ENCODE measurements around the gene NHLH1. TPM values are rescaled to one million over a fixed set of nuclear protein-coding genes. Genes with fewer than 3 reads are reported as not detected.
"Not testable (repeated sequence)": the region's sequence is repeated elsewhere in the genome, so short reads cannot be mapped to it uniquely, and the experiment has no call there.

NHLH1 gene
- total and polyA plus RNA-seq, 2 donors (not counting 1 experiment from before 2014, with no cell fraction given): 0.27 to 0.39 TPM

DNA sequence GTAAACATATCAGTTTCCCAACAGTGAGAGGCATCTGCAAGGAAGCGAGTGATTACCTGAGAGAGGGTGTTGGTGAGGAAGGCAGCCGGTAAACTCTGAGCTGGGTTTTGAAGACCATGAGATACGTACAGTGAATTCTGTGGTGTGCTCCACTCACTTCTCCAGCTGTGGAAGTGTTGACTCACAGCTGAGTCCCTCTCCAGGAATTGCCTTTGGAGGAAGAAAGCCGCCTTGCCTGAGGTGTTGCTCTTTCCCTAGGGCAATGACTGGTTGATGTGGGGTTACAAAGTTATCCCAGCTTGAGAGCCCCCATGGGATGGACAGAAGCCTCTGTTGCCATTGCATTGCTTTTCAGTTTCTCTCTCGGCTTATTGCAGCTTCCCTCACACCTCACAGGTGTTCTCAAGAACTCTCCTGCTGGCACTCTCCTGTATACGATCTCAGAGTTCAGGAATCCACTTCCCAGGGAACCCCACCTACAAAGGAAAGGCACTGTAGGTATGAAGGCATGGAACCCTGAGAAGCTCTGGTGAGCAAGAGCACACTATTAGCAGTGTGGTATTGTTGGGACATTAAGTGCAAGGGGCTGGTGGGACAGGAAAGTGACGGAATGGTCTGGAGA lies 10.8 kb downstream of the NHLH1 start:
- Mint-ChIP-seq H3K27ac (no peak overlapping the region), H3K4me3 (no peak overlapping the region), H3K9me3 (ENCODE audit: insufficient read depth) (no peaks in the 10 kb centered on the region), H3K4me1 (peaks cover 24% of the 10 kb centered on the region), H3K27me3 (no peaks in the 10 kb centered on the region)
- H3K4me2 ChIP-seq (replicated peaks; ENCODE audit: low read depth, low read length, poor library complexity, severe bottlenecking): no peak overlapping the region
- no peaks in the 10 kb centered on the region for H4K20me1 ChIP-seq (ENCODE audit: control insufficient read depth, insufficient read depth, low read length, poor library complexity, severe bottlenecking)
- intact Hi-C loops (cut with micrococcal nuclease): loop anchor here (2.0 to 5.0 kb wide), 3 partner anchors 23 to 87 kb away; partner anchors contain the start of genes COPA and NCSTN
- ChIA-PET CTCF (interaction anchor here (0.6 to 7.8 kb wide), 28 partner anchors 9 to 331 kb away, joined by 3 to 79 read pairs (median 6); partner anchors contain the start of genes DCAF8 and NCSTN), POLR2A (interaction anchor here (0.5 to 0.6 kb wide), 2 partner anchors 66 to 689 kb away, joined by 5 to 8 read pairs; no protein-coding TSS in a partner anchor)
- H3K9ac ChIP-seq (ENCODE audit: low read length): no peak overlapping the region
- no peak overlapping the region for H3K27ac ChIP-seq (ENCODE audit: low read length in 2 of 2)
- no peaks in the 10 kb centered on the region for H3K79me2 ChIP-seq (ENCODE audit: control insufficient read depth, insufficient read depth, low read length)
- DNase-seq: no peak
- H3K36me3 ChIP-seq (replicated peaks in 1 of 2; ENCODE audit: control extremely low read depth in 1 of 2, control insufficient read depth in 1 of 2, extremely low read depth in 1 of 2, insufficient read depth in 2 of 2, low read length in 1 of 2): no peaks in the 10 kb centered on the region
- H3K27me3 ChIP-seq (replicated peaks in 1 of 4; ENCODE audit: control extremely low read depth in 1 of 4, control insufficient read depth in 3 of 4, insufficient read depth in 4 of 4, low read length in 3 of 4): no peaks in the 10 kb centered on the region
- H3K9me3 ChIP-seq (ENCODE audit: control extremely low read depth in 1 of 3, control insufficient read depth in 2 of 3, insufficient read depth in 1 of 3, low read length in 2 of 3): no peaks in the 10 kb centered on the region
- H3K4me1 ChIP-seq (ENCODE audit: control insufficient read depth in 2 of 2, insufficient read depth in 2 of 2, low read length in 2 of 2): peaks cover 19 to 23% of the 10 kb centered on the region in 2 donors
- 85% methylated on average over 5 of the region's 7 CpGs for WGBS (ENCODE audit: insufficient coverage)
- no peak for TF ChIP-seq EZH2 (IDR thresholded peaks at IDR 0.05; ENCODE audit: borderline replicate concordance, insufficient read depth, low read depth, low read length, poor library complexity, severe bottlenecking)
- TF ChIP-seq, protein P1, sequence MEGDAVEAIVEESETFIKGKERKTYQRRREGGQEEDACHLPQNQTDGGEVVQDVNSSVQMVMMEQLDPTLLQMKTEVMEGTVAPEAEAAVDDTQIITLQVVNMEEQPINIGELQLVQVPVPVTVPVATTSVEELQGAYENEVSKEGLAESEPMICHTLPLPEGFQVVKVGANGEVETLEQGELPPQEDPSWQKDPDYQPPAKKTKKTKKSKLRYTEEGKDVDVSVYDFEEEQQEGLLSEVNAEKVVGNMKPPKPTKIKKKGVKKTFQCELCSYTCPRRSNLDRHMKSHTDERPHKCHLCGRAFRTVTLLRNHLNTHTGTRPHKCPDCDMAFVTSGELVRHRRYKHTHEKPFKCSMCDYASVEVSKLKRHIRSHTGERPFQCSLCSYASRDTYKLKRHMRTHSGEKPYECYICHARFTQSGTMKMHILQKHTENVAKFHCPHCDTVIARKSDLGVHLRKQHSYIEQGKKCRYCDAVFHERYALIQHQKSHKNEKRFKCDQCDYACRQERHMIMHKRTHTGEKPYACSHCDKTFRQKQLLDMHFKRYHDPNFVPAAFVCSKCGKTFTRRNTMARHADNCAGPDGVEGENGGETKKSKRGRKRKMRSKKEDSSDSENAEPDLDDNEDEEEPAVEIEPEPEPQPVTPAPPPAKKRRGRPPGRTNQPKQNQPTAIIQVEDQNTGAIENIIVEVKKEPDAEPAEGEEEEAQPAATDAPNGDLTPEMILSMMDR (IDR thresholded peaks at IDR 0.05): no peak
- no peak overlapping the region for H3K4me3 ChIP-seq (ENCODE audit: control extremely low read depth in 1 of 5, extremely low read depth in 1 of 5, insufficient read depth in 1 of 5, low read depth in 2 of 5, low read length in 4 of 5)
- no peak for ATAC-seq (ENCODE audit: low read depth)
- no peak overlapping the region for H2AFZ ChIP-seq (ENCODE audit: insufficient read depth, low read depth, low read length, poor library complexity, severe bottlenecking)

DNA sequence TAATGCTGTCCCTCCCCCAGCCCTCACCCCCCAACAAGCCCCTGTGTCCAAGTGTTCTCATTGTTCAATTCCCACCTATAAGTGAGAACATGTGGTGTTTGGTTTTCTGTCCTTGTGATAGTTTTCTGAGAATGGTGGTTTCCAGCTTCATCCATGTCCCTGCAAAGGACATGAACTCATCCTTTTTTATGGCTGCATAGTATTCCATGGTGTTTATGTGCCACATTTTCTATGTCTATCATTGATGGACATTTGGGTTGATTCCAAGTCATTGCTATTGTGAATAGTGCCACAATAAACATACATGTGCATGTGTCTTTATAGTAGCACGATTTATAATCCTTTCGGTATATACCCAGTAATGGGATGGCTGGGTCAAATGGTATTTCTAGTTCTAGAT lies 17.9 kb downstream of the NHLH1 start:
- H3K9me3 Mint-ChIP-seq (ENCODE audit: insufficient read depth); H3K27ac ChIP-seq (ENCODE audit: low read length in 2 of 2): not testable (repeated sequence)
- no CpG with 5 or more reads among the region's 2 CpGs for WGBS (ENCODE audit: insufficient coverage)

DNA sequence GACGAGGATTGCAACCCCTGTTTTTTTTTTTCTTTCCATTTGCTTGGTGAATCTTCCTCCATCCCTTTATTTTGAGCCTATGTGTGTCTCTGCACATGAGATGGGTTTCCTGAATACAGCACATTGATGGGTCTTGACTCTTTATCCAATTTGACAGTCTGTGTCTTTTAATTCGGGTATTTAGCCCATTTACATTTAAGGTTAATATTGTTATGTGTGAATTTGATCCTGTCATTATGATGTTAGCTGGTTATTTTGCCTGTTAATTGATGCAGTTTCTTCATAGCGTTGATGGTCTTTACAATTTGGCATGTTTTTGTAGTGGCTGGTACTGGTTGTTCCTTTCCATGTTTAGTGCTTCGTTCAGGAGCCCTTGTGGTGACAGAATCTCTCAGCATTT lies 21.5 kb downstream of the NHLH1 start:
- CTCF ChIA-PET: interaction anchor here (1.3 kb wide), 1 partner anchor 34 kb away, joined by 3 read pairs; no protein-coding TSS in a partner anchor
- H3K36me3 ChIP-seq (replicated peaks in 1 of 2; ENCODE audit: control extremely low read depth in 1 of 2, control insufficient read depth in 1 of 2, extremely low read depth in 1 of 2, insufficient read depth in 2 of 2, low read length in 1 of 2); H3K4me1 Mint-ChIP-seq; H3K9me3 Mint-ChIP-seq (ENCODE audit: insufficient read depth); DNase-seq; H3K9me3 ChIP-seq (ENCODE audit: control extremely low read depth in 1 of 3, control insufficient read depth in 2 of 3, insufficient read depth in 1 of 3, low read length in 2 of 3); H3K4me2 ChIP-seq (replicated peaks; ENCODE audit: low read depth, low read length, poor library complexity, severe bottlenecking); H3K4me3 ChIP-seq (ENCODE audit: control extremely low read depth in 1 of 5, extremely low read depth in 1 of 5, insufficient read depth in 1 of 5, low read depth in 2 of 5, low read length in 4 of 5); POLR2A ChIA-PET; H3K79me2 ChIP-seq (ENCODE audit: control insufficient read depth, insufficient read depth, low read length); H3K27ac Mint-ChIP-seq; H3K4me1 ChIP-seq (ENCODE audit: control insufficient read depth in 2 of 2, insufficient read depth in 2 of 2, low read length in 2 of 2); H3K9ac ChIP-seq (ENCODE audit: low read length); H4K20me1 ChIP-seq (ENCODE audit: control insufficient read depth, insufficient read depth, low read length, poor library complexity, severe bottlenecking); H3K27me3 ChIP-seq (replicated peaks in 1 of 4; ENCODE audit: control extremely low read depth in 1 of 4, control insufficient read depth in 3 of 4, insufficient read depth in 4 of 4, low read length in 3 of 4); H2AFZ ChIP-seq (ENCODE audit: insufficient read depth, low read depth, low read length, poor library complexity, severe bottlenecking); H3K27ac ChIP-seq (ENCODE audit: low read length in 2 of 2); H3K4me3 Mint-ChIP-seq; ATAC-seq (ENCODE audit: low read depth); intact Hi-C loops (cut with micrococcal nuclease): not testable (repeated sequence)
- peaks cover 13% of the 10 kb centered on the region for H3K27me3 Mint-ChIP-seq
- WGBS (ENCODE audit: insufficient coverage): 92% methylated on average over 2 of the region's 4 CpGs

More for the DNA sequence above, 17.9 kb downstream of the NHLH1 start:
- H3K4me2 ChIP-seq (replicated peaks; ENCODE audit: low read depth, low read length, poor library complexity, severe bottlenecking); H3K27me3 Mint-ChIP-seq; H3K27ac Mint-ChIP-seq; H3K9me3 ChIP-seq (ENCODE audit: control extremely low read depth in 1 of 3, control insufficient read depth in 2 of 3, insufficient read depth in 1 of 3, low read length in 2 of 3); DNase-seq; CTCF ChIA-PET; H3K4me1 Mint-ChIP-seq; intact Hi-C loops (cut with micrococcal nuclease); H3K79me2 ChIP-seq (ENCODE audit: control insufficient read depth, insufficient read depth, low read length); H3K36me3 ChIP-seq (replicated peaks in 1 of 2; ENCODE audit: control extremely low read depth in 1 of 2, control insufficient read depth in 1 of 2, extremely low read depth in 1 of 2, insufficient read depth in 2 of 2, low read length in 1 of 2); H2AFZ ChIP-seq (ENCODE audit: insufficient read depth, low read depth, low read length, poor library complexity, severe bottlenecking); H4K20me1 ChIP-seq (ENCODE audit: control insufficient read depth, insufficient read depth, low read length, poor library complexity, severe bottlenecking); POLR2A ChIA-PET; H3K9ac ChIP-seq (ENCODE audit: low read length); H3K4me1 ChIP-seq (ENCODE audit: control insufficient read depth in 2 of 2, insufficient read depth in 2 of 2, low read length in 2 of 2); ATAC-seq (ENCODE audit: low read depth); H3K4me3 ChIP-seq (ENCODE audit: control extremely low read depth in 1 of 5, extremely low read depth in 1 of 5, insufficient read depth in 1 of 5, low read depth in 2 of 5, low read length in 4 of 5); H3K4me3 Mint-ChIP-seq; H3K27me3 ChIP-seq (replicated peaks in 1 of 4; ENCODE audit: control extremely low read depth in 1 of 4, control insufficient read depth in 3 of 4, insufficient read depth in 4 of 4, low read length in 3 of 4): not testable (repeated sequence)

Data from B cell (primary cell).